Measurements from ENCODE around the gene DCTN5.
"Not testable (repeated sequence)": the region's sequence is repeated elsewhere in the genome, so short reads cannot be mapped to it uniquely, and the experiment has no call there.

The DCTN5 gene

GRCh38 chr16:23611936-23612335, 29.3 kb upstream of the DCTN5 start:
- Histone ChIP-seq H3K27ac (ENCODE audit: insufficient read depth, low read length, poor library complexity, severe bottlenecking) (no peak overlapping the region), H3K9me3 (ENCODE audit: control insufficient read depth, low read length) (no peaks in the 10 kb centered on the region), H3K4me3 (ENCODE audit: insufficient read depth, low read depth, low read length, poor library complexity, severe bottlenecking) (no peak overlapping the region), H3K36me3 (ENCODE audit: control insufficient read depth, insufficient read depth, low read length) (peaks cover 9% of the 10 kb centered on the region), H3K4me1 (ENCODE audit: control insufficient read depth, insufficient read depth, low read length, poor library complexity, severe bottlenecking) (no peaks in the 10 kb centered on the region), H3K27me3 (replicated peaks; ENCODE audit: control insufficient read depth, insufficient read depth, low read length, poor library complexity, severe bottlenecking) (no peaks in the 10 kb centered on the region)
- no peak for DNase-seq

GRCh38 chr16:23615805-23616204, 25.5 kb upstream of the DCTN5 start:
- Histone ChIP-seq H3K27me3 (replicated peaks; ENCODE audit: control insufficient read depth, insufficient read depth, low read length, poor library complexity, severe bottlenecking) (no peaks in the 10 kb centered on the region), H3K27ac (ENCODE audit: insufficient read depth, low read length, poor library complexity, severe bottlenecking) (no peak overlapping the region), H3K4me3 (ENCODE audit: insufficient read depth, low read depth, low read length, poor library complexity, severe bottlenecking) (no peak overlapping the region), H3K4me1 (ENCODE audit: control insufficient read depth, insufficient read depth, low read length, poor library complexity, severe bottlenecking) (no peaks in the 10 kb centered on the region), H3K36me3 (ENCODE audit: control insufficient read depth, insufficient read depth, low read length) (peaks cover 15% of the 10 kb centered on the region), H3K9me3 (ENCODE audit: control insufficient read depth, low read length) (no peaks in the 10 kb centered on the region)
- no peak for DNase-seq

GRCh38 chr16:23624092-23624491, 17.2 kb upstream of the DCTN5 start:
- Histone ChIP-seq H3K4me3 (ENCODE audit: insufficient read depth, low read depth, low read length, poor library complexity, severe bottlenecking) (no peak overlapping the region), H3K9me3 (ENCODE audit: control insufficient read depth, low read length) (no peaks in the 10 kb centered on the region), H3K27ac (ENCODE audit: insufficient read depth, low read length, poor library complexity, severe bottlenecking) (no peak overlapping the region), H3K36me3 (ENCODE audit: control insufficient read depth, insufficient read depth, low read length) (peaks cover 50% of the 10 kb centered on the region), H3K4me1 (ENCODE audit: control insufficient read depth, insufficient read depth, low read length, poor library complexity, severe bottlenecking) (no peaks in the 10 kb centered on the region), H3K27me3 (replicated peaks; ENCODE audit: control insufficient read depth, insufficient read depth, low read length, poor library complexity, severe bottlenecking) (no peaks in the 10 kb centered on the region)
- no peak for DNase-seq

GRCh38 chr16:23629516-23629915, 11.8 kb upstream of the DCTN5 start:
- Histone ChIP-seq H3K27me3 (replicated peaks; ENCODE audit: control insufficient read depth, insufficient read depth, low read length, poor library complexity, severe bottlenecking) (no peaks in the 10 kb centered on the region), H3K4me1 (ENCODE audit: control insufficient read depth, insufficient read depth, low read length, poor library complexity, severe bottlenecking) (no peaks in the 10 kb centered on the region), H3K27ac (ENCODE audit: insufficient read depth, low read length, poor library complexity, severe bottlenecking) (no peak overlapping the region), H3K4me3 (ENCODE audit: insufficient read depth, low read depth, low read length, poor library complexity, severe bottlenecking) (no peak overlapping the region), H3K9me3 (ENCODE audit: control insufficient read depth, low read length) (no peaks in the 10 kb centered on the region), H3K36me3 (ENCODE audit: control insufficient read depth, insufficient read depth, low read length) (peaks cover 28% of the 10 kb centered on the region)
- DNase-seq = no peak

- not testable (repeated sequence) for H3K27me3 ChIP-seq (replicated peaks; ENCODE audit: control insufficient read depth, insufficient read depth, low read length, poor library complexity, severe bottlenecking); H3K27ac ChIP-seq (ENCODE audit: insufficient read depth, low read length, poor library complexity, severe bottlenecking); H3K9me3 ChIP-seq (ENCODE audit: control insufficient read depth, low read length); DNase-seq; H3K4me1 ChIP-seq (ENCODE audit: control insufficient read depth, insufficient read depth, low read length, poor library complexity, severe bottlenecking); H3K4me3 ChIP-seq (ENCODE audit: insufficient read depth, low read depth, low read length, poor library complexity, severe bottlenecking)
- peaks cover 26% of the 10 kb centered on the region for H3K36me3 ChIP-seq (ENCODE audit: control insufficient read depth, insufficient read depth, low read length)
These were observed 9.4 kb upstream of the DCTN5 start for GRCh38 chr16:23631874-23632273.

- no peak overlapping the region for H3K4me3 ChIP-seq (ENCODE audit: insufficient read depth, low read depth, low read length, poor library complexity, severe bottlenecking)
- no peak for DNase-seq
These were observed 6.7 kb upstream of the DCTN5 start for GRCh38 chr16:23634461-23635036.

GRCh38 chr16:23635958-23636357, 5.3 kb upstream of the DCTN5 start:
- Histone ChIP-seq H3K4me3 (ENCODE audit: insufficient read depth, low read depth, low read length, poor library complexity, severe bottlenecking) (no peak overlapping the region), H3K36me3 (ENCODE audit: control insufficient read depth, insufficient read depth, low read length) (peaks cover 10% of the 10 kb centered on the region), H3K9me3 (ENCODE audit: control insufficient read depth, low read length) (no peaks in the 10 kb centered on the region), H3K4me1 (ENCODE audit: control insufficient read depth, insufficient read depth, low read length, poor library complexity, severe bottlenecking) (peaks cover 7% of the 10 kb centered on the region), H3K27me3 (replicated peaks; ENCODE audit: control insufficient read depth, insufficient read depth, low read length, poor library complexity, severe bottlenecking) (no peaks in the 10 kb centered on the region), H3K27ac (ENCODE audit: insufficient read depth, low read length, poor library complexity, severe bottlenecking) (no peak overlapping the region)
- no peak for DNase-seq

More at GRCh38 chr16:23634461-23635036, 6.7 kb upstream of the DCTN5 start:
- no peaks in the 10 kb centered on the region for H3K27me3 ChIP-seq (replicated peaks; ENCODE audit: control insufficient read depth, insufficient read depth, low read length, poor library complexity, severe bottlenecking)
- no peaks in the 10 kb centered on the region for H3K9me3 ChIP-seq (ENCODE audit: control insufficient read depth, low read length)
- no peaks in the 10 kb centered on the region for H3K4me1 ChIP-seq (ENCODE audit: control insufficient read depth, insufficient read depth, low read length, poor library complexity, severe bottlenecking)
- no peak overlapping the region for H3K27ac ChIP-seq (ENCODE audit: insufficient read depth, low read length, poor library complexity, severe bottlenecking)
- peaks cover 19% of the 10 kb centered on the region for H3K36me3 ChIP-seq (ENCODE audit: control insufficient read depth, insufficient read depth, low read length)

GRCh38 chr16:23640615-23640930, 693 bp upstream of the DCTN5 start:
- Histone ChIP-seq H3K9me3 (ENCODE audit: control insufficient read depth, low read length) (no peaks in the 10 kb centered on the region), H3K4me3 (ENCODE audit: insufficient read depth, low read depth, low read length, poor library complexity, severe bottlenecking) (peak overlapping the region; percentile 91), H3K4me1 (ENCODE audit: control insufficient read depth, insufficient read depth, low read length, poor library complexity, severe bottlenecking) (peaks cover 7% of the 10 kb centered on the region), H3K36me3 (ENCODE audit: control insufficient read depth, insufficient read depth, low read length) (peaks cover 6% of the 10 kb centered on the region), H3K27me3 (replicated peaks; ENCODE audit: control insufficient read depth, insufficient read depth, low read length, poor library complexity, severe bottlenecking) (no peaks in the 10 kb centered on the region), H3K27ac (ENCODE audit: insufficient read depth, low read length, poor library complexity, severe bottlenecking) (peak overlapping the region; percentile 80)
- no peak for DNase-seq

- H3K4me3 ChIP-seq (ENCODE audit: insufficient read depth, low read depth, low read length, poor library complexity, severe bottlenecking) = peak overlapping the region; percentile 91
- H3K36me3 ChIP-seq (ENCODE audit: control insufficient read depth, insufficient read depth, low read length) = peaks cover 8% of the 10 kb centered on the region
- H3K4me1 ChIP-seq (ENCODE audit: control insufficient read depth, insufficient read depth, low read length, poor library complexity, severe bottlenecking) = peaks cover 7% of the 10 kb centered on the region
- H3K27me3 ChIP-seq (replicated peaks; ENCODE audit: control insufficient read depth, insufficient read depth, low read length, poor library complexity, severe bottlenecking) = no peaks in the 10 kb centered on the region
- no peak for DNase-seq
- H3K27ac ChIP-seq (ENCODE audit: insufficient read depth, low read length, poor library complexity, severe bottlenecking) = no peak overlapping the region
- no peaks in the 10 kb centered on the region for H3K9me3 ChIP-seq (ENCODE audit: control insufficient read depth, low read length)
These were observed 1.0 kb downstream of the DCTN5 start for GRCh38 chr16:23642246-23642774.

- Histone ChIP-seq H3K4me3 (ENCODE audit: insufficient read depth, low read depth, low read length, poor library complexity, severe bottlenecking) (no peak overlapping the region), H3K36me3 (ENCODE audit: control insufficient read depth, insufficient read depth, low read length) (peaks cover 19% of the 10 kb centered on the region), H3K27ac (ENCODE audit: insufficient read depth, low read length, poor library complexity, severe bottlenecking) (no peak overlapping the region), H3K9me3 (ENCODE audit: control insufficient read depth, low read length) (no peaks in the 10 kb centered on the region), H3K4me1 (ENCODE audit: control insufficient read depth, insufficient read depth, low read length, poor library complexity, severe bottlenecking) (no peaks in the 10 kb centered on the region), H3K27me3 (replicated peaks; ENCODE audit: control insufficient read depth, insufficient read depth, low read length, poor library complexity, severe bottlenecking) (no peaks in the 10 kb centered on the region)
- DNase-seq = no peak
These were observed 9.6 kb downstream of the DCTN5 start for GRCh38 chr16:23650674-23651416.
